Esophagus squamous epithelium (tissue), 4 donors: ENCODE data around the gene L2HGDH.

Experiments
- CTCF ChIP-seq, 6 experiments: fragments of 450-650 bp in 4 of 6; fragments of 200-600 bp in 2 of 6; sonication (generic) in 2 of 6; IDR thresholded peaks; one replicate each; pipeline ENCODE4 v1.5.1; 2016 to 2019; ENCODE audit warnings: antibody characterized with exemption in 6 of 6, mild to moderate bottlenecking in 4 of 6, moderate library complexity in 4 of 6
- POLR2A ChIP-seq, 4 donors: fragments of 450-650 bp; IDR thresholded peaks; one replicate each; pipeline ENCODE4 v1.6.1; 2017; ENCODE audit warnings: antibody characterized with exemption in 4 of 4, mild to moderate bottlenecking in 4 of 4, moderate library complexity in 3 of 4

GRCh38 chr14:50222055-50222613 is 89.9 kb downstream of the L2HGDH start:
- TF ChIP-seq CTCF (IDR thresholded peaks at IDR 0.05) (no peak), POLR2A (IDR thresholded peaks at IDR 0.05) (no peak)
